Esophagus (tissue), 2 donors: Measurements from ENCODE around the gene PIN4. TPM values are rescaled to one million over a fixed set of nuclear protein-coding genes. Genes with fewer than 3 reads are reported as not detected.
A peak's percentile ranks its signal among the peaks of the same experiment; 100 is the strongest.

Experiments used
- H3K27ac ChIP-seq, 2 donors: one replicate each; pipeline ENCODE4 v1.5.1; 2013; ENCODE audit warnings: low read depth in 2 of 2, mild to moderate bottlenecking in 2 of 2, inconsistent platforms in 1 of 2, low read length in 1 of 2, moderate library complexity in 1 of 2
- H3K27me3 ChIP-seq, 2 donors: one replicate each; pipeline ENCODE4 v1.6.1; 2013; ENCODE audit warnings: low read length in 2 of 2, control low read depth in 1 of 2, mild to moderate bottlenecking in 1 of 2; ENCODE audit not compliant: insufficient read depth in 2 of 2, control insufficient read depth in 1 of 2
- H3K36me3 ChIP-seq, 2 donors: one replicate each; pipeline ENCODE4 v1.6.1; 2013; ENCODE audit warnings: low read length in 1 of 2; ENCODE audit not compliant: control insufficient read depth in 2 of 2, insufficient read depth in 2 of 2
- H3K4me1 ChIP-seq, 2 donors: one replicate each; pipeline ENCODE4 v1.6.1; 2013; ENCODE audit warnings: low read length in 1 of 2; ENCODE audit not compliant: control insufficient read depth in 2 of 2, insufficient read depth in 2 of 2
- H3K4me3 ChIP-seq, 2 donors: one replicate each; pipeline ENCODE4 v1.5.1; 2013; ENCODE audit warnings: low read length in 2 of 2, mild to moderate bottlenecking in 2 of 2, low read depth in 1 of 2, moderate library complexity in 1 of 2
- H3K9me3 ChIP-seq, 2 donors: one replicate each; pipeline ENCODE4 v1.6.1; 2013; ENCODE audit warnings: mild to moderate bottlenecking in 2 of 2, low read depth in 1 of 2, low read length in 1 of 2, moderate library complexity in 1 of 2; ENCODE audit not compliant: control insufficient read depth in 2 of 2, insufficient read depth in 1 of 2
- WGBS, 2 donors: extraction: QIAGEN DNeasy Blood & Tissue Kit; methylation state at CpG; one replicate each; pipeline ENCODE4 v1.1.7; 2013; 5-methylcytosine and 5-hydroxymethylcytosine counted together
- polyA plus RNA-seq, 2 donors: library from polyadenylated mRNA; stranded (reverse); fragments of 200-250 nt; gene quantifications; one replicate each; pipeline ENCODE4 v1.2.3, GENCODE V29; 2013
- donor health status: healthy with polysubstance abuse.
- donor health status: Bipolar disorder and iron deficiency.

PIN4 gene
- 10 to 100 TPM; 10.5 to 28.6 TPM for polyA plus RNA-seq

DNA sequence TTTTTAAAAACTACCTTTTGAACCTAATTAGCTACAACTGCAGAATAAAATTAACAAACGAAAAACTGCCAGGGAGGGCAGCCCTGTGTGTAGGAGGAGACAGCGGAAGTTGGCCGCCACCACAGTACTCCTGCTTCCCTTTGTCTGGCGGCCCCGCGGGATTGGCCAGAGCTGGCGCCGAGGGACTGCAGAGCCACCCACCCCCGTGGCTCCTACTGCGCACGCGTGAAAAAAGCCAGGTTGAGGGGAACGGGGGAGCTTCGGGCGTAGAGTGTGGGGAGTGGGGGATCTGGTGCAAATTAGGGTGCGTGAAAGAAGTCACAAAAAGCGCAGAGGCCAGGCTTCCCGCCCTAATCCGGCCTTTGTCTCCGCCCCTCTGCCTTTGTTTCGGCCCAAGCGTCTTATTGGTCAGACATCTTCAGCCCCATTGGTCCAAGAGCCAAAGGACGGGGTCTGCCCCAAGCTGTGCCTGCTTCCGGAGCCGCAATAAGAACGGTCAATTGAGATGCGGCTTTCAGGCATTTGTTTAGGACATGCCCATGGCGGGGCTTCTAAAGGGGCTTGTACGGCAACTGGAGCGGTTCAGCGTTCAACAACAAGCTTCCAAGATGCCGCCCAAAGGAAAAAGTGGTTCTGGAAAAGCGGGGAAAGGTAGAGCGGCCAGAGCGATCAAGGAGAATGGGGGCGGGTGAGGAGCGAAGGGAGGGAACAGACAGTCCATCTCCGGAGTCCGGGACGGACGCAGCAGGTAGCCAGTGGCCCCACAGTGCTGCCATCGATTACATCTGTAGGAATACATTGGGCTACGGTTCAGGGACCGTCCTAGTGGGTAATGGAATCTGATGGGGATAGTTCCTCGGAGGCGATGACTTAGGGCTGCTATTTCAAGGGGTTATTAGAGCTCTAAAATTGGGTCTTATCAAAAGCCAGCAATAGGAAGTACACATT lies at the start of gene PIN4:
PIN4 (plus strand) TSS at position 580 of the 948 bp plus-strand sequence; CDS start at position 609, 29 bp downstream.
- Histone ChIP-seq H3K4me3 (peak within 1 kb of the TSS; percentile 63 to 90), H3K4me1 (peaks cover 3% of the 10 kb centered on the region in 2 donors), H3K9me3 (no peaks in the 10 kb centered on the region), H3K36me3 (no peaks in the 10 kb centered on the region), H3K27me3 (no peaks in the 10 kb centered on the region), H3K27ac (peak within 1 kb of the TSS; percentile 85 to 91)
- 0 to 14% methylated on average over 46 of the region's 46 CpGs for WGBS, 2 donors

DNA sequence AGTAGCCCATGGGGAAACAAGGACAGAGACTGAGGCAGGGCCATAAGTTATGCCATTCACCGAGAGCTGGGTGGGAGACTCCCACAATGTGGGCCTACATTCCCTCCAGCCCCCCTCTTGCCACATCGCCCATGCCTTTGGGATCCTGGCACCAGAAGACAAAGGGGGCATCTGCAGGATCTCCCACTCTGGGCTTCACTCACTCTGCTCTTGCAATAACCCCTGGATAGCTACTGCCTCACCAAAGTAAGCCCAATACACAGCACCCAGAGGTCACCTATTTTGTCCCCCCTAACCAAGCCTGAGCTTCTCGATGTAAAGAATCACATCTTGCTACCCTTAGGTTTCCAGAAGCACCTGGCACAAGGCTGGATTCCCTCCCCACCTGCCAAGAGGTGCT lies 49.1 kb upstream of the PIN4 start:
- no peak overlapping the region for H3K4me3 ChIP-seq

GRCh38 chrX:72133851-72134546 lies 47.6 kb upstream of the PIN4 start:
- Histone ChIP-seq H3K36me3 (no peaks in the 10 kb centered on the region), H3K4me1 (no peaks in the 10 kb centered on the region), H3K4me3 (no peak overlapping the region), H3K9me3 (no peaks in the 10 kb centered on the region), H3K27ac (no peak overlapping the region), H3K27me3 (no peaks in the 10 kb centered on the region)
- WGBS, 2 donors = 90 to 92% methylated on average over 10 to 11 of the region's 11 CpGs

More for the DNA sequence above, 49.1 kb upstream of the PIN4 start:
- H3K27me3 ChIP-seq = no peaks in the 10 kb centered on the region
- H3K27ac ChIP-seq = no peak overlapping the region
- H3K9me3 ChIP-seq = no peaks in the 10 kb centered on the region
- no peaks in the 10 kb centered on the region for H3K36me3 ChIP-seq
- no peaks in the 10 kb centered on the region for H3K4me1 ChIP-seq
- 81 to 83% methylated on average over 3 of the region's 3 CpGs for WGBS, 2 donors

DNA sequence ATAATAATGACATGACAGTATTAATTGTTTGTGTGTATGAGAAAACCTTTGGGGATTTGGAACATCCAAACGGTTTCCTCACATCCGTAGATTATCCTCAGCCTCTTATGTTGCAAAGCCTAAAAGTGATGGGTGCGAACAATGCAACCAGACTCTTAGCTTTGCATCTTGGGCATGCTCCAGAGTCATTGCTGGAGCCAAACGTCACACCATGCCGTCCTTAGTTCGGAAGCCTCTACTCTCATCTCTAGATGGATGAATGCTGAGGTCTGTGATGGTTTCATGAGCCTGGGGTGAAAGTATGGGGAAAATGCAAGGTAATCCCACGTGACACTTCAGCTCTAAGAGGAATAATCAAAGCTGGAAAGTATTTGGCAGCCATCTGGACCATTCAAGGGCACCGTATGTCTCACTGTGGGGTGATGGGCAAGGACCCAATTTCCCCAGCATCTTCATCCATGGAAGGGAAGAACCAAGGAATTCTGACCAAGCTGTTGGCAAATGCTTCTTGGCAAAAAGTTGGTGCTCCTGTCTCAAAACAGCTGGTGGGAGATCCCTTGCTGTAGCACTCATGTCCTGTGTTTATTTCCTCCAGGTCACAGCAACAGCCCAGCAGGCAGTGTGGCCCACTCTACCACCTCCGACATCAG lies 43.6 kb upstream of the PIN4 start:
- WGBS, 2 donors = 76 to 85% methylated on average over 9 of the region's 9 CpGs
- Histone ChIP-seq H3K27me3 (no peaks in the 10 kb centered on the region), H3K4me1 (no peaks in the 10 kb centered on the region)

GRCh38 chrX:72139538-72139937 lies 42.0 kb upstream of the PIN4 start:
- Histone ChIP-seq H3K36me3 (no peaks in the 10 kb centered on the region), H3K27ac (no peak overlapping the region), H3K4me3 (no peak overlapping the region), H3K9me3 (no peaks in the 10 kb centered on the region), H3K27me3 (no peaks in the 10 kb centered on the region), H3K4me1 (no peaks in the 10 kb centered on the region)
- 85 to 92% methylated on average over 8 of the region's 8 CpGs for WGBS, 2 donors

More for the DNA sequence above, 43.6 kb upstream of the PIN4 start:
- Histone ChIP-seq H3K4me3 (no peak overlapping the region), H3K27ac (no peak overlapping the region), H3K36me3 (no peaks in the 10 kb centered on the region), H3K9me3 (no peaks in the 10 kb centered on the region)

GRCh38 chrX:72141372-72142004 lies 40.1 kb upstream of the PIN4 start:
- Histone ChIP-seq H3K4me1 (no peaks in the 10 kb centered on the region), H3K9me3 (no peaks in the 10 kb centered on the region), H3K27ac (no peak overlapping the region), H3K36me3 (no peaks in the 10 kb centered on the region), H3K27me3 (peaks cover 0 to 3% of the 10 kb centered on the region in 2 donors), H3K4me3 (no peak overlapping the region)
- WGBS, 2 donors = 52 to 80% methylated on average over 4 of the region's 4 CpGs

DNA sequence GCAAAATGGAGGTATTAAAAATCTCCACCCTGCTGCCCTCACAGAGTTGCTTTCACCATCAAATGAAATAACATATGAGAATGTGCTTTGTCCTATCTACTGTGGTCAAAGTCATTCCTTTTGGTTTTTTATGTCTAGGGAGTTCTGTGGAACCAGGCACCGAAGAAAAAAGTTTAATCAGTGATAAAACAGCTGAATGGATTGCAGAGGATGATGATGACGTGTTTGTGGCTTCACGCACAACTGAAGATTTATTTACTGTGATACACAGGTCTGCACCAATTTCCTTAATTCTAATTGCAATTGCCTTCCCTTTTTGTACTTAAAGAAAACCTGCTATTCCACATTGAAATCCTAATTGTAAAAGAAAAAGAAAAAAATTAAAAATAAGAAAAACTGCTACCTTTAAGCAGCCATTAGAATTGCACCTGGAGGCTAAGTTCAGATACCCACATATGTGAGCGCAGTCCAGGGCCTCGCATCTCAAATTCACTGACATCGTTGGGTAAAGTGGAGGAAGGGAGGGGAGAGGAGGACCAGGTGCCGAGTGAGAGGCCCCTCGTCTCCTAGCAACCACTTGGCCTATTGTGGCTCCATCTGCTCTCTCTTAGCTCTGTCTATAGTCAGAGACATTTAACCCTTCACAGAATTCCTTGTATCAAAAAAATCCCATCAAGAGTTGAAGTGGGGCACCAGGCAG lies 39.3 kb upstream of the PIN4 start:
- 53 to 70% methylated on average over 8 of the region's 8 CpGs for WGBS, 2 donors
- Histone ChIP-seq H3K4me1 (no peaks in the 10 kb centered on the region), H3K27ac (no peak overlapping the region), H3K4me3 (no peak overlapping the region), H3K27me3 (peaks cover 0 to 4% of the 10 kb centered on the region in 2 donors), H3K9me3 (no peaks in the 10 kb centered on the region), H3K36me3 (no peaks in the 10 kb centered on the region)

- Histone ChIP-seq H3K36me3 (no peaks in the 10 kb centered on the region), H3K4me1 (no peaks in the 10 kb centered on the region), H3K27ac (no peak overlapping the region), H3K27me3 (peaks cover 0 to 4% of the 10 kb centered on the region in 2 donors), H3K4me3 (no peak overlapping the region), H3K9me3 (no peaks in the 10 kb centered on the region)
- WGBS, 2 donors = 73 to 74% methylated on average over 11 of the region's 11 CpGs
Observed at GRCh38 chrX:72142794-72143608, 38.6 kb upstream of the PIN4 start.
